GM18502 (cell line): ENCODE results near the gene GTF2H4.
"Not testable (repeated sequence)": the region's sequence is repeated elsewhere in the genome, so short reads cannot be mapped to it uniquely, and the experiment has no call there.

ENCODE experiments used
- ATAC-seq: cut with Tn5 transposase; IDR thresholded peaks from one replicate; pipeline ENCODE4 v1.9.1; 2021; ENCODE audit warnings: mild to moderate bottlenecking; ENCODE audit not compliant: unreplicated experiment, poor library complexity

GTF2H4 gene

GRCh38 chr6:30917041-30917440, 9.0 kb downstream of the GTF2H4 start:
- ATAC-seq, result no peak

DNA sequence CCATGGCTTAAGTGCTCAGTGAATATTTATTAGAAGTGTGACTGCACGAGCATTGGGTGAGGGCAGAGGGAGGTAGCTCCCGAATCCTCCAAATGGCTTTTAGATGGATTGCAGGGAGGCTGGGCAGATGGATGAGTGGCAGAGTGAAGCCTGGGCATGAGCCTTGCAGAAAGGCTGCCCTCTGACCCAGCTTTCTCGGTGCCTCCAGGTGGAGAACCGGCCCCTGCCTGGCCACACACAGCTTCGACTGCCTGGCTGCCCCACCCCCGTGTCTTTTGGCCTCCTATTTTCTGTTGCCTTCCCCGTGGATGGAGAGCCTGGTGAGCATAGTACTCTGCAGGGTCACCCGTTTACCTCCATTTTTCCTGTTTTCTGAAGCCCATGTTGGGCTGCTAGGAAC, 9.5 kb downstream of the GTF2H4 start:
- no peak for ATAC-seq

DNA sequence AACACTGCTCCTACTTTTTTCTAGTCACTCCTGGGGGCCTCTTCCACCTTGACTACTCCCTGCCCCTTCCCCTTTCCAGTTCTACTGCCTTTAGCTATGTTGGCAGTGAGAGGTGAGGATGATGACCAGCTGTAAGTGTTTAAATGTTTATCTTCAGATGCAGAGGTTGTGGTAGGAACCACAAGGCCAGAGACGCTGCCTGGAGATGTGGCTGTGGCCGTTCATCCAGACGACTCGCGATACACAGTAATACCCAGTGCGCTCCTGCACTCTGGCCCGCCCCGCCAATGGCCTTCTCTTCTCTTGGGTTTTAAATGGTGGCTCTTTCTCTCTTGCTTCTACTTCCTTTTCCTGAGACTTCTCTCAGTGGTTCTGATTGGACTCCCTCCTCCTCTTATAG, 10.7 kb downstream of the GTF2H4 start:
- no peak for ATAC-seq

DNA sequence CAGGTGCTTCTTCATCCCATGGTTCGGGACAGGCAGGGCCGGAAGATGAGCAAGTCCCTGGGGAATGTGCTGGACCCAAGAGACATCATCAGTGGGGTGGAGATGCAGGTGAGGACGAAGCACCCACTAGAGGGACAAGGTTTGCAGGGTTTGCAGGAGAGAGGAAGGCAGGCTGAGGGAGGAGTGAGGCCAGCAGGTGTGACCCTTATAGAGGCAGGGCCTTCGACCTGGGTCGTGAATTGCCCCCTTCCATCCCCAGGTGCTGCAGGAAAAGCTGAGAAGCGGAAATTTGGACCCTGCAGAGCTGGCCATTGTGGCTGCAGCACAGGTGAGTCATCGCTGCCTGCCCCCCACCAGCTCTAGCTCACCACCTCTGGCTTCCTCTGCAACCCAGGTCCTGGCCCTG, 14.4 kb downstream of the GTF2H4 start:
- no peak for ATAC-seq

GRCh38 chr6:30924040-30924627, 16.1 kb downstream of the GTF2H4 start:
- not testable (repeated sequence) for ATAC-seq

GRCh38 chr6:30926644-30927043, 18.6 kb downstream of the GTF2H4 start:
- ATAC-seq, result no peak

DNA sequence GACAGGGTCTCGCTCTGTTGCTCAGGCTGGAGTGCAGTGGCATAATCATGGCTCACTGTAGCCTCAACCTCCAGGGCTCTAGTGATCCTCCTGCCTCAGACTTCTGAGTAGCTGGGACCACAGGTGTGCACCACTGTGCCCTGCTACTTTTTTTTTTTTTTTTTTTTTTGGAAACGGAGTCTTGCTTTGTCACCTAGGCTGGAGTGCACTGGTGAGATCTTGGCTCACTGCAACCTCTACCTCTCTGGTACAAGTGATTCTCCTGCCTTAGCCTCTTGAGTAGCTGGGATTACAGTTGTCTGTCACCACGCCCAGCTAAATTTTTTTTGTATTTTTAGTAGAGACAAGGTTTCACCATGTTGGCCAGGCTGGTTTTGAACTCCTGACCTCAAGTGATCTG, 19.1 kb downstream of the GTF2H4 start:
- ATAC-seq, result not testable (repeated sequence)

DNA sequence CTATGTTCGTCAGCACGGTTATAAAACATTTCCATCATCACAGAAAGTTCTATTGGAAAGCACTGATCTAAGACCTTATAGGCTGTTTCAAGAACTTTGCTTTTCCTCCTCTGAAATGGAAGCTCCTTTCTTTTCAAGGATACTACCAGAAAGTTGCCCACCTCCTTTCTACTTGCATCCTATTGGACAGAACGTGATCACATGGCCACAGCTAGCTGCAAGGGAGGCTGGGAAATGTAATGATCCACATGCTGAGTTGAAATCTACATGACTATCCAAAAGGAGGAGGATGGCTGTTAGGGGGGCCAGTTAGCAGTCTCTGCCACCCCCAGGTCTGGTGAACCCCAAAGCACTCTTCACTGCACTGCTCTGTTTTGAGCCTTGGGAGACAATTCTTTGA, 20.7 kb downstream of the GTF2H4 start:
- ATAC-seq, result no peak

- ATAC-seq, result no peak
Measured at GRCh38 chr6:30930506-30930905, 22.5 kb downstream of the GTF2H4 start.

- ATAC-seq, result no peak
Measured at GRCh38 chr6:30931272-30931671, 23.3 kb downstream of the GTF2H4 start.

- ATAC-seq, result no peak
Measured at GRCh38 chr6:30931969-30932645, 24.1 kb downstream of the GTF2H4 start, which contains the start of gene SFTA2. Gene SFTA2, minus strand, starts transcription at chr6:30932170. Its CDS starts 74 bp downstream, at chr6:30932096.

DNA sequence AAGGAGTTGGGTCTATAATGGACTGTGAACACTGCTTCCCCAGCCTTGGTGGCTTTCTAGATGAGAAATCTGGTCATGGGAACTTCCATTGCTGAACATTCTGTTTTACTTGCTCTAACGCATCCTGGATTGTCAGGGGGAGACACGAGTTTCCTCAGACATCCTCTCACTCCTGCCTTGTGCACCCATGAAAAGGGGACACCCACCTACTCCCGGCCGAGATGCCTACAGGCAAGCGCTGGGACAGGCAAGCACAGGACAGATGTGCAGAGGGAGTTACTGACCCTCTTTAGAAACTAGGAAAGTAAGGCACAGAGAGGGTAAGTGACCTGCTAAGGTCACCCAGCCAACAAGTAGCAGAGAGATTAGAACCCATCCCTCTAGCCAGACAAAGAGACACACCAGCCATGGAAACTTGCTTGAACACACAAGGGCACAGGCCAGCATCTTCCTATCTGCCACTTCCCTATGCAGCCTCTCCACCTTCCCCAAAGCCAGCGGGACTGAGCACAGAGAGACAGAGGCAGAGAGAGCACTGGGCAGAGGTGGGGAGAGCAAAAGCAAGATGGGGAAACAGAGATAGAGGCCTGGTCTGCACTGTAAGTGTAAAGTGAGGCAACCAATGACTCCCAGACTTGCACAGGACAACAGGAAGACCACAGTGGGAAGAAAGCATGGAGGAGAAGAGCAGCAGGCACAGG, 24.8 kb downstream of the GTF2H4 start:
- no peak for ATAC-seq

DNA sequence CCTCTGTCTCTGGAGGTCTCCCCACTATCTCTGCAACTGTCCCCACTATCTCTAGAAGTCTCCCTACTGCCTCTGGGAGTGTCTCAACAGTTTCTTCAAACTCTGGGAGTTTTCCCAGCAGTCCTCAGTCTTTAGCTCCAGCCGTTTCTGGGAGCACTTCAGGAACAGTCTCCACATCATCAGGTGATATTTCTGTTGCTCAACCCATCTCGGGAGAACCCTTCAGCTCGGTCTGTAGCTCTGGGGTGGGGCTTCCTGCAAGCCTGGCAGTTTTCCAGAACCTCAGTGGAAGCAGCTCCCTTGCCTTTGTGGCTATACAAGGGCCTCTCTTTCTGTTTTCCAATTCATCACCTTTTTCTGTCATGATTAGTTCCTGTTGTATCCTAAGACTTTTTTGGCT, 27.0 kb downstream of the GTF2H4 start:
- ATAC-seq, result no peak

DNA sequence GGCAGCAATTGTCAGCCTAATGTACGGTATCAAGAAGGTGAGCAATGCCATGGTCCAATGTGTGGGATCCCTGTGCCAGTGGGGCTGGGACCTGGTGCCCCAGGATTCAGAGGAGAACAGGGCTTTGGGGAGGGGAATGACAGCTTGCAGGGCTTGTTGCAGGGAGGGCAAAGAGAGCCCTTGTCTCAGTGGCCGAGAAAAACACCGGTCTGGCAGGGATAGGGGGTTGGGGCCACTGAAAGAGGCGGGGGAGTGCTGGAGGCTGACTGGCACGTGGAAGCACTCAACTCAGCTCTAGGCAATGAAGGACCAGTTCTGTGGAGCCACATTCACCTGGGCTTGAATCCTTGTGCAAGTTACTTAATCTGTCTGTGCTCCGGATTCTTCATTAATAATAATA, 29.3 kb downstream of the GTF2H4 start:
- ATAC-seq, result no peak

- no peak for ATAC-seq
Measured at GRCh38 chr6:30938730-30939129, 30.7 kb downstream of the GTF2H4 start.

GRCh38 chr6:30939473-30939872, 31.5 kb downstream of the GTF2H4 start:
- ATAC-seq, result no peak

DNA sequence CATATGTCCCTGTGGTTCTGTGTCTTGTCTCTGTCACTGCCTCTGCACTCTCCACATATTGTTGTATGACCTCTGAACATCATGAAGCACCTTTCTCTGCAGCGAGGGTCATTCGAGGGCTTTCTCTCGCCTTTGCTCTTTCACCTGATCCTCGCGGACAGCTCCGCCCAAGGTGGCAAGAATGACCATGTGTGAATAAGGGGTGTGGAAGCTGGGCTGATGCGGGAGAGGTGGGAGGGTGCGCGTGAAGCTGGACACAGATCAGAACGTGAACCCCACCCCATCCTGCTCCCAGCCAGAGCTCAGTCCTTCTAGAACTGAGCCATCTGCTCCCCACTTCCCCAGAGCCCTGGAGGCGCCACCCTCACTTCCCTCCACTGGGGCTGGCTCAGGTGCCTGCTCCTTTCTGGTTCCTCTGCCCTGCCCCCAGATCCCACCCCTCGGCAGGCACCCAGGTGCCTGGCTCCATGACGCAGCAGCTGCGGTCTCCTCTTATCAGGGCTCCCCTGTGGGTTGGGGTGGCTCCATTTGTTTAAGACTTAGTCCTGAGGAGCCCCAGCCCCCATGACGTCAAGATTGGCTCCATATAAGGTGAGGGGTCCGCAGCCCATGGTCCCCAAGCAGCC, 32.5 kb downstream of the GTF2H4 start, which contains the start of gene MUCL3:
Gene MUCL3 (plus strand): TSS at position 613 of the 626 bp plus-strand sequence. CDS start 27 bp downstream, outside the sequence.
- no peak for ATAC-seq

DNA sequence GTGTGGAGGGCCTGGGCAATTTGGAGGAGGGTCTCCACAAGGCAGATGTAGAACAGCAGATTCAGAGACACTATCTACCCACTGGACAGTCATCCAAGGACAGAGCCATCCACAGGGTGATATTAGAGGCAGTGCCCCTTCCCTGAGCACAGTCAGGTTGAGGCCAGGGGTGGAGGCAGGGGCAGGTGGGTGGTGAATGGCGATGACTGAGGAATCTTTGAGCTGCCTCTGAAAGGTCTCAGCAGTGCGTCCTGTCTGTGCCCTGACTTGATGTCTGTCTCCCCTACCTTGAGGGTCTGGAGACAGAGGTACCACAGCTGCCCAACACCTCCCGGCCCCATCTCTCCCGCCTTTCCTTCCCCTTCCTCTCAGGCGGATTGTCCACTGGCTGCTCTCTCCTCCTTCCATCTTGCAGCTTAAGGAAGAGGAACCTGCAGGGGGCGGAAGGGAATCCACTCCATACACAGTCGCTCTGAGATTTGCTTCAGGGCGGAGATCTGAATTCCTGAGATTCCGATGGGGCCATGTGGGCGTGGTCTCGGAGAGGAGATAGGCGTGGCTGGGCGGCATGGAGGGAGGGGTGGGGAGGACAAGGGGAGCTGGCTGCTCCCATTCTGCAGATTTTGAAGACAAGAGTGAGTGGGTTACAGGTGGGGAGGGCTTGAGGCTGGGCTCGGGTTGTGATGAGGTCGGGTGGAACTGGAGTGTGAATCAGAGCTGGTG, 34.5 kb downstream of the GTF2H4 start:
- ATAC-seq, result no peak

DNA sequence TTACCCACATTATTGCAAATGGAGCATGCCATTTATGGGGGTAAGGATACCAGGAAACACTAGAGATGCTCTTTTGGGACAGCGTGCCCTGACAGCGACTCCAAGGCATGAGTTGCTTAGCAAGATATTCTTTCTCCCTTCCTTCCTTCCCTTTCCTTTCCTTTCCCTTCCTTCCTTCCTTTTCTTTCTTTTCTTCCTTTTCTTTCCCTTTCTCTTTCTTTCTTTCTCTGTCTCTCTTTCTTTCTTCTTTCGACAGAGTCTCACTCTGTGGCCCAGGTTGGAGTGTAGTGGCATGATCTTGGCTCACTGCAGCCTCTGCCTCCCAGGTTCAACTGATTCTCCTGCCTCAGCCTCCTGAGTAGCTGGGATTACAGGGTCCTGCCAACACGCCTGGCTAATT, 36.0 kb downstream of the GTF2H4 start:
- ATAC-seq, result no peak

DNA sequence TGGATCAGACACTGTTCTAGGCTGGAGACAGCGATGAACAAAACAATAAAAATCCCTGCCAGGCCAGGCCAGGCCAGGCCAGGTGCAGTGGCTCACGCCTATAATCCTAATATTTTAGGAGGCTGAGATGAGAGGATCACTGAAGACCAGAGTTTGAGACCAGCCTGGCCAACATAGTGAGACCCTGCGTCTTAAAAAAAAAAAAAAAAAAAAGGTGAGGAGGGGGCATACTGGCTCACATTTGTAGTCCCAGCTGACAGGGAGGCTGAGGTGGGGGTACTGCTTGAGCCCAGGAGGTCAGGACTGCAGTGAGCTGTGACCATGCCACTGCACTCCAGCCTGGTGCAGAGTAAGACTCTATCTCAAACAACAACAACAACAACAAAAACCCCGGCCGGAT, 37.3 kb downstream of the GTF2H4 start:
- ATAC-seq, result no peak
